GM19043 (cell line): ENCODE data around the gene ATAD3A.
"Not testable (repeated sequence)": the region's sequence is repeated elsewhere in the genome, so short reads cannot be mapped to it uniquely, and the experiment has no call there.

Experiments used
- ATAC-seq: cut with Tn5 transposase; IDR thresholded peaks from one replicate; pipeline ENCODE4 v1.9.1; 2021; ENCODE audit warnings: low read depth; ENCODE audit not compliant: unreplicated experiment

Gene ATAD3A

GRCh38 chr1:1489231-1489630, 22.7 kb upstream of the ATAD3A start:
- ATAC-seq, result no peak

- no peak for ATAC-seq
These were observed 22.1 kb upstream of the ATAD3A start for GRCh38 chr1:1489861-1490260.

GRCh38 chr1:1490633-1491230, 21.2 kb upstream of the ATAD3A start:
- no peak for ATAC-seq

- ATAC-seq, result no peak
These were observed 20.4 kb upstream of the ATAD3A start for GRCh38 chr1:1491601-1492000.

GRCh38 chr1:1494311-1494710, 17.7 kb upstream of the ATAD3A start:
- not testable (repeated sequence) for ATAC-seq

- not testable (repeated sequence) for ATAC-seq
These were observed 16.4 kb upstream of the ATAD3A start for GRCh38 chr1:1495461-1495975.

- not testable (repeated sequence) for ATAC-seq
These were observed 7.1 kb upstream of the ATAD3A start for GRCh38 chr1:1504777-1505365.

GRCh38 chr1:1505366-1505798, 6.6 kb upstream of the ATAD3A start:
- ATAC-seq, result not testable (repeated sequence)

GRCh38 chr1:1505801-1506200, 6.2 kb upstream of the ATAD3A start:
- ATAC-seq, result not testable (repeated sequence)

GRCh38 chr1:1507305-1507704, 4.7 kb upstream of the ATAD3A start:
- ATAC-seq, result no peak

- not testable (repeated sequence) for ATAC-seq
These were observed 3.0 kb upstream of the ATAD3A start for GRCh38 chr1:1508775-1509464.

GRCh38 chr1:1509465-1509850, 2.5 kb upstream of the ATAD3A start:
- ATAC-seq, result not testable (repeated sequence)

- no peak for ATAC-seq
These were observed 940 bp upstream of the ATAD3A start for GRCh38 chr1:1510912-1511532.

- not testable (repeated sequence) for ATAC-seq
These were observed 463 bp downstream of the ATAD3A start for GRCh38 chr1:1512425-1512824.

GRCh38 chr1:1513675-1514074, 1.7 kb downstream of the ATAD3A start:
- ATAC-seq, result not testable (repeated sequence)

- not testable (repeated sequence) for ATAC-seq
These were observed 2.4 kb downstream of the ATAD3A start for GRCh38 chr1:1514376-1514775.

GRCh38 chr1:1516923-1517322, 5.0 kb downstream of the ATAD3A start:
- not testable (repeated sequence) for ATAC-seq

GRCh38 chr1:1517973-1518620, 6.1 kb downstream of the ATAD3A start:
- no peak for ATAC-seq

GRCh38 chr1:1518621-1519007, 6.7 kb downstream of the ATAD3A start:
- ATAC-seq, result not testable (repeated sequence)

GRCh38 chr1:1519805-1520505, 8.0 kb downstream of the ATAD3A start:
- ATAC-seq, result not testable (repeated sequence)
